Lung (tissue), 12 donors: ENCODE data around the gene SPR. TPM values are rescaled to one million over a fixed set of nuclear protein-coding genes. Genes with fewer than 3 reads are reported as not detected.

Source experiments
- ATAC-seq: fragments of 200-7000 bp; cut with Tn5 transposase; one replicate; pipeline ENCODE4 v1.9.1; 2020; ENCODE audit warnings: moderate number of reproducible peaks; ENCODE audit not compliant: insufficient read depth, low FRiP score
- DNase-seq, 3 donors: peaks; one replicate each; pipeline ENCODE4 v3.0.0-alpha.2; 2013 to 2017
- H3K27ac ChIP-seq, 2 donors: one replicate each; pipeline ENCODE4 v1.5.1; 2013; ENCODE audit warnings: mild to moderate bottlenecking in 2 of 2, moderate library complexity in 2 of 2, control low read depth in 1 of 2, inconsistent platforms in 1 of 2, low read depth in 1 of 2, low read length in 1 of 2
- H3K27me3 ChIP-seq, 3 donors: one replicate each; pipeline ENCODE4 v1.5.1; 2013; ENCODE audit warnings: low read length in 2 of 3; ENCODE audit not compliant: control insufficient read depth in 3 of 3, insufficient read depth in 3 of 3
- H3K36me3 ChIP-seq, 4 donors: one replicate each; pipeline ENCODE4 v1.5.1; 2013; ENCODE audit warnings: low read length in 4 of 4, mild to moderate bottlenecking in 1 of 4, moderate library complexity in 1 of 4; ENCODE audit not compliant: control insufficient read depth in 4 of 4, insufficient read depth in 4 of 4
- H3K4me1 ChIP-seq, 5 donors: one replicate each; pipeline ENCODE4 v1.5.1; 2013; ENCODE audit warnings: low read length in 5 of 5, mild to moderate bottlenecking in 2 of 5, moderate library complexity in 1 of 5; ENCODE audit not compliant: control insufficient read depth in 5 of 5, insufficient read depth in 5 of 5
- H3K4me3 ChIP-seq: one replicate; pipeline ENCODE4 v1.5.1; 2013; ENCODE audit warnings: mild to moderate bottlenecking, control low read depth, moderate library complexity
- H3K9ac ChIP-seq, 2 donors: one replicate each; pipeline ENCODE4 v1.5.1; 2013; ENCODE audit warnings: low read length in 2 of 2, control low read depth in 1 of 2; ENCODE audit not compliant: insufficient read depth in 1 of 2
- H3K9me3 ChIP-seq, 4 donors: one replicate each; pipeline ENCODE4 v1.5.1; 2013; ENCODE audit warnings: low read length in 3 of 4, mild to moderate bottlenecking in 1 of 4, moderate library complexity in 1 of 4; ENCODE audit not compliant: control insufficient read depth in 4 of 4, insufficient read depth in 3 of 4
- WGBS, 2 donors: extraction: QIAGEN DNeasy Blood & Tissue Kit; methylation state at CpG; one replicate each; pipeline ENCODE4 v1.1.7; 2013; 5-methylcytosine and 5-hydroxymethylcytosine counted together
- polyA plus RNA-seq, 2 donors: library from polyadenylated mRNA; stranded (reverse); fragments of 200-250 nt; gene quantifications; one replicate each; pipeline ENCODE4 v1.2.1, GENCODE V29; 2013
- total RNA-seq, 2 donors: library from RNA; depleted of rRNA in 1 of 2; stranded (reverse); fragments of >200 nt in 1 of 2; gene quantifications; one replicate each; pipeline ENCODE4 v1.2.1, GENCODE V29; 2014 to 2021
- TF ChIP-seq, protein P1 (sequence below): IDR thresholded peaks from 2 replicates; pipeline ENCODE4 v1.5.1; 2012; ENCODE audit warnings: mild to moderate bottlenecking; ENCODE audit errors: control extremely low read depth, extremely low read depth
- donor health status: control.
- donor health status: control.
- donor health status: Bipolar disorder and iron deficiency.
- donor health status: healthy.
- donor health status: DM: yes; HTN: yes; CAD: no.

Gene SPR
- total and polyA plus RNA-seq, 4 donors = 11.1 to 38.0 (median 31.9) TPM

- Histone ChIP-seq H3K4me3 (no peak overlapping the region), H3K27me3 (peaks cover 10 to 84% (median 84%) of the 10 kb centered on the region in 3 donors), H3K9me3 (peaks cover 0 to 9% (median 0%) of the 10 kb centered on the region in 4 donors), H3K4me1 (peaks cover 0 to 35% (median 4%) of the 10 kb centered on the region in 5 donors), H3K27ac (no peak overlapping the region), H3K36me3 (no peaks in the 10 kb centered on the region), H3K9ac (no peak overlapping the region)
- TF ChIP-seq, protein P1, sequence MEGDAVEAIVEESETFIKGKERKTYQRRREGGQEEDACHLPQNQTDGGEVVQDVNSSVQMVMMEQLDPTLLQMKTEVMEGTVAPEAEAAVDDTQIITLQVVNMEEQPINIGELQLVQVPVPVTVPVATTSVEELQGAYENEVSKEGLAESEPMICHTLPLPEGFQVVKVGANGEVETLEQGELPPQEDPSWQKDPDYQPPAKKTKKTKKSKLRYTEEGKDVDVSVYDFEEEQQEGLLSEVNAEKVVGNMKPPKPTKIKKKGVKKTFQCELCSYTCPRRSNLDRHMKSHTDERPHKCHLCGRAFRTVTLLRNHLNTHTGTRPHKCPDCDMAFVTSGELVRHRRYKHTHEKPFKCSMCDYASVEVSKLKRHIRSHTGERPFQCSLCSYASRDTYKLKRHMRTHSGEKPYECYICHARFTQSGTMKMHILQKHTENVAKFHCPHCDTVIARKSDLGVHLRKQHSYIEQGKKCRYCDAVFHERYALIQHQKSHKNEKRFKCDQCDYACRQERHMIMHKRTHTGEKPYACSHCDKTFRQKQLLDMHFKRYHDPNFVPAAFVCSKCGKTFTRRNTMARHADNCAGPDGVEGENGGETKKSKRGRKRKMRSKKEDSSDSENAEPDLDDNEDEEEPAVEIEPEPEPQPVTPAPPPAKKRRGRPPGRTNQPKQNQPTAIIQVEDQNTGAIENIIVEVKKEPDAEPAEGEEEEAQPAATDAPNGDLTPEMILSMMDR = no peak
- WGBS, 2 donors = 0 to 3% methylated on average over 49 to 89 of the region's 89 CpGs
- ATAC-seq (no peak), DNase-seq (peak in 1 of 3 donors; percentile 23)
Observed at GRCh38 chr2:72917877-72918553, 30.8 kb downstream of the SPR start.

DNA sequence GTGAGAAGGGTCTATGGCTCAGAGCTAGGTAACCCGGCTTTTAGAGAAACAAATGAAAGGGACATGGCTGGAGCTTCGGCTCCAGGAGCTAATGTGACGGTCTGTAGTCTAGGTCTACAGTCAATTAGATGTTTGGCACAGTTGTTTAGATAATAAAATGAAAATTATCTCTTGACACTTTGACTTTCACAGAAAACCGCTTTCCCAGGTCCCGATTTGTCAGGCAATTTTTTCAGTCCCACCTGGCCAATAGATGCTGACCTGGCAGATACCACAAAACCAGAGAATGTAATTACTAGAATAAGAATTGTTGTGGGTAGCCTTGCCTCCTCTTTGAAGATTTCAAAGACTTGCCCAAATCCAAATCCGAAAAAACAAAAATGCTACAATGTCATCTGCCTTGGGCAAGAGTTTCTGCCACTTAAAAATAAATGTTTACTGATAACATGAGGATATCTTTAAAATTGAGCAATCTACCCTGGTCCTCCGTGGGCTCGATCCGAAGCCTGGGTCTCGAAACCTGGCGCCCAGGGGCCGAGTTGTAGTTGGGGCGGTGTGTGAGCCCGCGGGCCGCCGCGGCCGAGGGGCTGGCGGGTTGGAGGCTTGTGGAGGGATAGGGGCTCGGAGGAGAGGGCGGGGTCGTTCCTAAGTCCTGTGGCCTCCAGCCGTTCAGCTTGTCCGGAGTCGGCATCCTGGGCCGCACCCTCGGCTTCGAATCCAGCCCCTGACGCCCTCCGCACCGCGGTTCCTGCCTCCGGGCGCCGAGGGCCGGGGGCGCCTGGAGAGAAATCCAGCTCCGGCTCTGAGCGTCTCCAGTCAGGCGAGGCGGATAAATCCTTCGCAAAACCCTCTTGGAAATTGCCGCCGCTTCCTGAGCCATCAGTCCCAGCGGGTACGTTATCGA, 32.5 kb downstream of the SPR start:
- no peak overlapping the region for H3K27ac ChIP-seq
- H3K4me1 ChIP-seq = peaks cover 0 to 43% (median 4%) of the 10 kb centered on the region in 5 donors
- H3K27me3 ChIP-seq = peaks cover 3 to 84% (median 82%) of the 10 kb centered on the region in 3 donors
- no peak overlapping the region for H3K9ac ChIP-seq
- DNase-seq (peak in 2 of 3 donors; percentile 12 to 27), ATAC-seq (no peak)
- TF ChIP-seq, protein P1 = no peak
- H3K9me3 ChIP-seq = peaks cover 0 to 15% (median 0%) of the 10 kb centered on the region in 4 donors
- no peak overlapping the region for H3K4me3 ChIP-seq
- no peaks in the 10 kb centered on the region for H3K36me3 ChIP-seq
- WGBS, 2 donors = 6 to 10% methylated on average over 47 to 48 of the region's 48 CpGs

DNA sequence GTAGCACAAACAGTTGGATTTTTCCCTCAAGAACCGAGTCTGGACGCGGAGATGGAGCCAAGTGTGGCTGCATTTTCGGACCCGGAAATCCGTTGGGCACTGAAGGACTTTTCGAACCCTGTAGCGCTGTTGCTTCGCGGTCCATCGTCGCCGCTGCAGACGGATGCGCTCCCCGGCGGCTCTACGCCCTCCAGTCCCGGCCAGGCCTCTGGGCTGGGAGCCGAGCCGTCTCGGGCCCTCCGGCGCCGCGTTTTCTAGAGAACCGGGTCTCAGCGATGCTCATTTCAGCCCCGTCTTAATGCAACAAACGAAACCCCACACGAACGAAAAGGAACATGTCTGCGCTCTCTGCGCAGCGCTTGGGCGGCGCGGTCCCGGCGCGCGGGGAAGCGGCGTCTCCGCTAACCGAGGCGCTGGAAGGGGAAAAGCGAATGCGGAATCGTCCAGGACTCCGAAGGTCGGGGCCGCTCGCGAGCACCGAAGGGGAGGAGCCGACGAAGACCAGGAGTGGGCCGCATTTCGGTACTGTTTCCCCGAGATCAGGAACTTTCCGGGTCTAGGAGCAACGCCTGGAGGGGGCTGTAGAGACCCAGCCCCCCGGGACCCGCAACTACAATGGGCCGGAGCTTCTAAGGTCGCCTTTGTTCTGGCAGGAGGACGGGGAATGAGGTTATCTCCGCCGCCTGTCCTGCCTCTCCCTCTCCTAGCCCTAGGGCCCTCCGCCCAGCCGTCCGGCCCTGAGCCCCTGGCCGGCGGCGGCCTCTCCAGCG, 33.3 kb downstream of the SPR start:
- no peak overlapping the region for H3K27ac ChIP-seq
- H3K9ac ChIP-seq = no peak overlapping the region
- H3K9me3 ChIP-seq = peaks cover 0 to 12% (median 0%) of the 10 kb centered on the region in 4 donors
- WGBS, 2 donors = 2 to 5% methylated on average over 74 to 77 of the region's 77 CpGs
- peaks cover 0 to 39% (median 4%) of the 10 kb centered on the region in 5 donors for H3K4me1 ChIP-seq
- DNase-seq (peak; percentile 66 to 71 (median 70)), ATAC-seq (no peak)
- H3K27me3 ChIP-seq = peaks cover 6 to 84% (median 82%) of the 10 kb centered on the region in 3 donors
- no peak overlapping the region for H3K4me3 ChIP-seq
- H3K36me3 ChIP-seq = no peaks in the 10 kb centered on the region
- TF ChIP-seq, protein P1 = no peak
